Measurements from ENCODE around the gene GNPNAT1.

GRCh38 chr14:52791223-52792096 is at the start of gene GNPNAT1:
- TF ChIP-seq POLR2A (IDR thresholded peaks at IDR 0.05): no peak
- TF ChIP-seq CTCF (IDR thresholded peaks at IDR 0.05): no peak
